ENCODE results near the gene ABCB9.

- TF ChIP-seq CEBPB (IDR thresholded peaks at IDR 0.05; ENCODE audit: low read depth) (no peak), CTCF (IDR thresholded peaks at IDR 0.05 in 2 of 3, conservative IDR thresholded peaks at IDR 0.05 in 1 of 3; ENCODE audit: borderline replicate concordance in 1 of 3, insufficient read depth in 1 of 3, low read depth in 2 of 3, low read length in 2 of 3) (no peak), REST (IDR thresholded peaks at IDR 0.05; ENCODE audit: low read depth) (no peak), FOSL1 (IDR thresholded peaks at IDR 0.05; ENCODE audit: low read depth) (no peak), TCF7L2 (IDR thresholded peaks at IDR 0.05; ENCODE audit: borderline replicate concordance, extremely low read depth, insufficient read depth, insufficient read length) (no peak), EZH2 (IDR thresholded peaks at IDR 0.05) (no peak), MAX (IDR thresholded peaks at IDR 0.05) (no peak), POLR2A (IDR thresholded peaks at IDR 0.05; ENCODE audit: borderline replicate concordance, extremely low read depth, insufficient read depth, insufficient read length) (no peak), RAD21 (IDR thresholded peaks at IDR 0.05; ENCODE audit: low read depth) (no peak), EGR1 (IDR thresholded peaks at IDR 0.05; ENCODE audit: low read depth) (no peak), POLR2AphosphoS5 (IDR thresholded peaks at IDR 0.05; ENCODE audit: low read depth, low read length) (peak; percentile 10; the same call in 1 of the 2 replicates), SIN3A (IDR thresholded peaks at IDR 0.05; ENCODE audit: low read depth) (no peak), EZH2phosphoT487 (IDR thresholded peaks at IDR 0.05; ENCODE audit: borderline replicate concordance) (no peak)
These were observed 19.3 kb upstream of the ABCB9 start for GRCh38 chr12:122985338-122986257.

Data from HCT116 (cell line).